Coronary artery (tissue), 2 donors: ENCODE data around the gene ADAMTS12.
"Not testable (repeated sequence)": the region's sequence is repeated elsewhere in the genome, so short reads cannot be mapped to it uniquely, and the experiment has no call there.

Source experiments
- DNase-seq: peaks from one replicate; pipeline ENCODE4 v3.0.0-alpha.2; 2017; ENCODE audit warnings: low spot score
- H3K27ac ChIP-seq, 2 donors: fragments of 200-600 bp; sonication (generic); one replicate each; pipeline ENCODE4 v1.5.1; 2016 to 2019
- H3K4me3 ChIP-seq: fragments of 200-600 bp; sonication (generic); 2 replicates; pipeline ENCODE4 v1.5.1; 2016; ENCODE audit warnings: mild to moderate bottlenecking, moderate library complexity
- CTCF ChIP-seq: fragments of 200-600 bp; sonication (generic); IDR thresholded peaks from one replicate; pipeline ENCODE4 v1.5.1; 2019; ENCODE audit warnings: antibody characterized with exemption

The ADAMTS12 gene

GRCh38 chr5:33523208-33523771, 368.5 kb downstream of the ADAMTS12 start:
- TF ChIP-seq CTCF = no peak
- Histone ChIP-seq H3K27ac (no peak overlapping the region), H3K4me3 (no peak overlapping the region)
- DNase-seq = no peak

- no peak overlapping the region for H3K4me3 ChIP-seq
- DNase-seq = no peak
- no peak for TF ChIP-seq CTCF
- H3K27ac ChIP-seq = peak overlapping the region; percentile 4 to 57
These were observed 375.4 kb downstream of the ADAMTS12 start for GRCh38 chr5:33516421-33516820.

- peak overlapping the region in 1 of 2 donors; percentile 57 for H3K27ac ChIP-seq
- H3K4me3 ChIP-seq, DNase-seq: not testable (repeated sequence)
These were observed 376.4 kb downstream of the ADAMTS12 start for GRCh38 chr5:33515366-33515765.

- no peak for TF ChIP-seq CTCF
- DNase-seq = peak; percentile 81
- Histone ChIP-seq H3K4me3 (no peak overlapping the region), H3K27ac (peak overlapping the region; percentile 33 to 72)
These were observed 378.2 kb downstream of the ADAMTS12 start for GRCh38 chr5:33513462-33514185.

- no peak for DNase-seq
- TF ChIP-seq CTCF = no peak
- H3K27ac ChIP-seq = no peak overlapping the region
- H3K4me3 ChIP-seq = no peak overlapping the region
These were observed 382.8 kb downstream of the ADAMTS12 start for GRCh38 chr5:33509036-33509435.

GRCh38 chr5:33507426-33507825, 384.4 kb downstream of the ADAMTS12 start:
- TF ChIP-seq CTCF = no peak
- Histone ChIP-seq H3K27ac (no peak overlapping the region), H3K4me3 (no peak overlapping the region)
- no peak for DNase-seq

- H3K4me3 ChIP-seq = no peak overlapping the region
- TF ChIP-seq CTCF = no peak
- no peak for DNase-seq
- no peak overlapping the region for H3K27ac ChIP-seq
These were observed 387.2 kb downstream of the ADAMTS12 start for GRCh38 chr5:33504570-33504969.
